ENCODE results near the gene CRYBA2.

GRCh38 chr2:219038600-219038999 is 45.4 kb upstream of the CRYBA2 start:
- no peak for TF ChIP-seq POLR2AphosphoS5 (IDR thresholded peaks at IDR 0.05; ENCODE audit: borderline replicate concordance, low read depth, low read length)
- TF ChIP-seq EZH2 (IDR thresholded peaks at IDR 0.05) = no peak
- TF ChIP-seq FOXP2 (optimal IDR thresholded peaks at IDR 0.05; ENCODE audit: control extremely low read depth, extremely low read length, insufficient read depth) = no peak
